Neural cell (in vitro differentiated cells): ENCODE measurements around the gene PTPRB. TPM values are rescaled to one million over a fixed set of nuclear protein-coding genes. Genes with fewer than 3 reads are reported as not detected.

Experiments used
- H2AFZ ChIP-seq: fragments of 200-600, 300-800 bp; sonication (generic), shearing (Covaris generic); 2 replicates; pipeline ENCODE4 v1.6.0; 2014; ENCODE audit warnings: low read depth, mild to moderate bottlenecking, antibody characterized with exemption, low read length, moderate library complexity
- H3F3A ChIP-seq: fragments of 200-600 bp; shearing (Covaris generic); 2 replicates; pipeline ENCODE4 v1.6.1; 2016; ENCODE audit warnings: mild to moderate bottlenecking, moderate library complexity, mixed read lengths, antibody characterized with exemption, low read length; ENCODE audit not compliant: insufficient read depth, poor library complexity, severe bottlenecking
- H3K27ac ChIP-seq: fragments of 200-600, 300-800 bp; sonication (generic), shearing (Covaris generic); 2 replicates; pipeline ENCODE4 v1.5.1; 2014; ENCODE audit warnings: mild to moderate bottlenecking, low read length, moderate library complexity
- H3K27me3 ChIP-seq: fragments of 300-800, 200-600 bp; sonication (generic), shearing (Covaris generic); 2 replicates; pipeline ENCODE4 v1.6.0; 2014; ENCODE audit warnings: mild to moderate bottlenecking, low read depth, low read length, moderate library complexity; ENCODE audit not compliant: insufficient read depth
- H3K36me3 ChIP-seq: fragments of 300-800, 200-600 bp; sonication (generic), shearing (Covaris generic); 2 replicates; pipeline ENCODE4 v1.5.1; 2014; ENCODE audit warnings: mild to moderate bottlenecking, antibody characterized with exemption, low read length, moderate library complexity; ENCODE audit not compliant: insufficient read depth
- H3K4me2 ChIP-seq: fragments of 300-800, 200-600 bp; sonication (generic), shearing (Covaris generic); 2 replicates; pipeline ENCODE4 v1.6.0; 2014; ENCODE audit warnings: mild to moderate bottlenecking, low read length
- H3K4me3 ChIP-seq: fragments of 300-800, 200-600 bp; sonication (generic), shearing (Covaris generic); 2 replicates; pipeline ENCODE4 v1.5.1; 2014; ENCODE audit warnings: mild to moderate bottlenecking, low read length, moderate library complexity
- H3K79me2 ChIP-seq: fragments of 200-600 bp; shearing (Covaris generic); replicated peaks from 2 replicates; pipeline ENCODE4 v1.6.0; 2014; ENCODE audit warnings: mild to moderate bottlenecking, low read length, moderate library complexity; ENCODE audit not compliant: insufficient read depth
- H3K9ac ChIP-seq: fragments of 300-800, 200-600 bp; sonication (generic), shearing (Covaris generic); 2 replicates; pipeline ENCODE4 v1.6.1; 2016; ENCODE audit warnings: mild to moderate bottlenecking, low read length, mixed read lengths
- H3K9me2 ChIP-seq: fragments of 200-600 bp; shearing (Covaris generic); 2 replicates; pipeline ENCODE4 v1.6.1; 2016; ENCODE audit warnings: mild to moderate bottlenecking, low read length, mixed read lengths; ENCODE audit not compliant: insufficient read depth
- H3K9me3 ChIP-seq: fragments of 200-600, 300-800 bp; sonication (generic), shearing (Covaris generic); 2 replicates; pipeline ENCODE4 v1.6.1; 2016; ENCODE audit warnings: mild to moderate bottlenecking, mixed run types, low read length, moderate library complexity, mixed read lengths
- H4K20me1 ChIP-seq: fragments of 200-600 bp; shearing (Covaris generic); 2 replicates; pipeline ENCODE4 v1.6.1; 2016; ENCODE audit warnings: mild to moderate bottlenecking, mixed run types; ENCODE audit not compliant: insufficient read depth
- CTCF ChIP-seq: fragments of 450-650 bp; IDR thresholded peaks from 2 replicates; pipeline ENCODE4 v1.5.1; 2014; ENCODE audit warnings: antibody characterized with exemption, mild to moderate bottlenecking, moderate library complexity; ENCODE audit not compliant: poor library complexity, severe bottlenecking
- EP300 ChIP-seq: fragments of 450-650 bp; conservative IDR thresholded peaks from 2 replicates; pipeline ENCODE4 v1.6.1; 2014; ENCODE audit warnings: antibody characterized with exemption, mild to moderate bottlenecking, moderate library complexity; ENCODE audit not compliant: poor library complexity, severe bottlenecking
- EZH2 ChIP-seq: fragments of 200-600, 300-800 bp; shearing (Covaris generic), sonication (generic); IDR thresholded peaks from 2 replicates; pipeline ENCODE4 v1.6.1; 2014; ENCODE audit warnings: antibody characterized with exemption, low read length, borderline replicate concordance, mild to moderate bottlenecking; ENCODE audit not compliant: insufficient read depth, poor library complexity, severe bottlenecking
- MXI1 ChIP-seq: fragments of 450-650 bp; conservative IDR thresholded peaks from 2 replicates; pipeline ENCODE4 v1.6.1; 2014; ENCODE audit warnings: antibody characterized with exemption, mild to moderate bottlenecking; ENCODE audit not compliant: poor library complexity, severe bottlenecking
- POLR2AphosphoS5 ChIP-seq: IDR thresholded peaks from 2 replicates; pipeline ENCODE4 v1.6.1; 2012
- RAD21 ChIP-seq: fragments of 450-650 bp; conservative IDR thresholded peaks from 2 replicates; pipeline ENCODE4 v1.6.1; 2014; ENCODE audit warnings: antibody characterized with exemption, mild to moderate bottlenecking, moderate library complexity
- REST ChIP-seq: IDR thresholded peaks from 2 replicates; pipeline ENCODE4 v1.6.1; 2012; ENCODE audit warnings: borderline replicate concordance
- SMC3 ChIP-seq: fragments of 450-650 bp; conservative IDR thresholded peaks from 2 replicates; pipeline ENCODE4 v1.6.1; 2014; ENCODE audit warnings: antibody characterized with exemption, mild to moderate bottlenecking, moderate library complexity; ENCODE audit not compliant: poor library complexity
- TAF1 ChIP-seq: IDR thresholded peaks from 2 replicates; pipeline ENCODE4 v1.6.1; 2012; ENCODE audit warnings: low read depth
- polyA plus RNA-seq: library from polyadenylated mRNA; depleted of rRNA; stranded (reverse); fragments of >200 nt; gene quantifications from 2 replicates; pipeline ENCODE4 v1.2.3, GENCODE V29; 2014

The PTPRB gene
- polyA plus RNA-seq, 1 donor from 2014 or later = 0.26 TPM

- Histone ChIP-seq H3K27ac (no peak overlapping the region), H3K79me2 (no peaks in the 10 kb centered on the region), H3K36me3 (no peaks in the 10 kb centered on the region), H3K27me3 (no peaks in the 10 kb centered on the region), H3K4me2 (no peak overlapping the region), H3F3A (no peaks in the 10 kb centered on the region), H4K20me1 (no peaks in the 10 kb centered on the region), H3K9ac (no peak overlapping the region), H3K9me3 (no peaks in the 10 kb centered on the region), H2AFZ (no peak overlapping the region), H3K4me3 (no peak overlapping the region), H3K9me2 (no peaks in the 10 kb centered on the region)
- no peak for TF ChIP-seq REST
- no peak for TF ChIP-seq SMC3
- TF ChIP-seq TAF1 = no peak
- no peak for TF ChIP-seq CTCF
- no peak for TF ChIP-seq EP300
- TF ChIP-seq MXI1 = no peak
- no peak for TF ChIP-seq RAD21
- no peak for TF ChIP-seq EZH2
- no peak for TF ChIP-seq POLR2AphosphoS5
These were observed 18.9 kb downstream of the PTPRB start for GRCh38 chr12:70618371-70618770.

- TF ChIP-seq SMC3 (no peak), RAD21 (no peak), MXI1 (no peak), EZH2 (no peak), POLR2AphosphoS5 (no peak), CTCF (no peak), EP300 (no peak), TAF1 (no peak), REST (no peak)
- H2AFZ ChIP-seq = no peak overlapping the region
These were observed 19.8 kb downstream of the PTPRB start for GRCh38 chr12:70617450-70617849.

More at GRCh38 chr12:70617450-70617849, 19.8 kb downstream of the PTPRB start:
- H3K9me3 ChIP-seq = no peaks in the 10 kb centered on the region
- H3K9ac ChIP-seq = no peak overlapping the region
- H3K9me2 ChIP-seq = no peaks in the 10 kb centered on the region
- no peaks in the 10 kb centered on the region for H4K20me1 ChIP-seq
- H3K4me3 ChIP-seq = no peak overlapping the region
- no peaks in the 10 kb centered on the region for H3K27me3 ChIP-seq
- H3K36me3 ChIP-seq = no peaks in the 10 kb centered on the region
- no peaks in the 10 kb centered on the region for H3F3A ChIP-seq
- no peak overlapping the region for H3K4me2 ChIP-seq
- H3K27ac ChIP-seq = no peak overlapping the region
- no peaks in the 10 kb centered on the region for H3K79me2 ChIP-seq
